K562 (cell line): Measurements from ENCODE around the gene PRCP. TPM values are rescaled to one million over a fixed set of nuclear protein-coding genes. Genes with fewer than 3 reads are reported as not detected.

Experiments used
- ATAC-seq: fragments of 200-7000 bp; cut with Tn5 transposase; 3 replicates; pipeline ENCODE4 v1.9.1; 2020; ENCODE audit warnings: moderate library complexity
- BruUV-seq: library from RNA; stranded (reverse); fragments of 400-500 nt; replicated peaks from 2 replicates; lab custom pipeline; 2021; lab: Mats Ljungman, UMichigan
- CTCF ChIA-PET: fragments of 300-600 bp; formaldehyde crosslinking; extraction: SDS; loops from one replicate; lab custom pipeline; 2021; ENCODE audit warnings: low intra/inter-chr PET ratio; lab: Yijun Ruan, JAX
- POLR2A ChIA-PET: fragments of 300-600, 350-650 bp; sonication (Branson Sonifier 250); formaldehyde crosslinking; extraction: SDS; loops from one replicate; lab custom pipeline; 2021; ENCODE audit warnings: antibody characterized with exemption, inconsistent platforms; lab: Yijun Ruan, JAX
- DNase-seq, 4 experiments: peaks; one replicate each; pipeline versions ENCODE4 v3.0.0 to v3.0.0-alpha.2; 2011 to 2018; ENCODE audit warnings: low spot score in 3 of 4, mixed read lengths in 3 of 4; ENCODE audit errors: extremely low read depth in 1 of 4
- FAIRE-seq: peaks from 2 replicates; lab custom pipeline; 2011; peaks lifted over from hg19 to GRCh38; lab: Jason Lieb, UNC
- H2AFZ ChIP-seq: 2 replicates; pipeline ENCODE4 v1.6.0; 2011; ENCODE audit warnings: low read depth, low read length, control low read depth, inconsistent platforms
- H3K27ac ChIP-seq: fragments of 200-600 bp; 3 replicates; pipeline ENCODE4 v1.8.0; 2011; ENCODE audit warnings: low read depth, mild to moderate bottlenecking, control low read depth, inconsistent platforms, low read length, moderate library complexity, mixed read lengths; ENCODE audit errors: extremely low read depth
- H3K27me3 ChIP-seq, 2 experiments: fragments of 300-600 bp in 1 of 2; 2 replicates in 1 of 2; 3 replicates in 1 of 2; pipeline versions ENCODE4 v1.6.0 to v1.8.0; 2011; ENCODE audit warnings: inconsistent platforms in 2 of 2, low read length in 2 of 2, mild to moderate bottlenecking in 1 of 2, mixed read lengths in 1 of 2, moderate library complexity in 1 of 2; ENCODE audit not compliant: control insufficient read depth in 2 of 2, insufficient read depth in 2 of 2
- H3K36me3 ChIP-seq: fragments of 300-600 bp; 3 replicates; pipeline ENCODE4 v1.8.0; 2011; ENCODE audit warnings: mild to moderate bottlenecking, low read length, inconsistent platforms; ENCODE audit not compliant: control insufficient read depth, insufficient read depth
- H3K4me1 ChIP-seq, 2 experiments: fragments of 200-600 bp in 1 of 2; replicated peaks in 1 of 2; 2 replicates in 1 of 2; 3 replicates in 1 of 2; pipeline versions ENCODE4 v1.5.1 to v1.8.0; 2011; ENCODE audit warnings: inconsistent platforms in 2 of 2, low read length in 2 of 2, mild to moderate bottlenecking in 1 of 2, mixed read lengths in 1 of 2, moderate library complexity in 1 of 2; ENCODE audit not compliant: control insufficient read depth in 2 of 2, insufficient read depth in 2 of 2
- H3K4me2 ChIP-seq: 2 replicates; pipeline ENCODE4 v1.6.1; 2011; ENCODE audit warnings: low read length, control low read depth, inconsistent platforms, mixed read lengths; ENCODE audit not compliant: insufficient read depth
- H3K4me3 ChIP-seq: fragments of 200-600 bp; sonication (generic), shearing (Covaris generic); 2 replicates; pipeline ENCODE4 v1.5.1; 2016; ENCODE audit warnings: control low read depth, inconsistent platforms
- H3K79me2 ChIP-seq: fragments of 200-600 bp; 3 replicates; pipeline ENCODE4 v1.8.0; 2011; ENCODE audit warnings: low read length, inconsistent platforms; ENCODE audit not compliant: control insufficient read depth, insufficient read depth
- H3K9ac ChIP-seq, 2 experiments: 2 replicates each; pipeline versions ENCODE4 v1.6.0 to v1.6.1; 2011; ENCODE audit warnings: low read depth in 2 of 2, low read length in 2 of 2, control low read depth in 1 of 2, inconsistent platforms in 1 of 2, mild to moderate bottlenecking in 1 of 2, mixed read lengths in 1 of 2; ENCODE audit not compliant: insufficient read depth in 1 of 2
- H3K9me1 ChIP-seq: one replicate; pipeline ENCODE4 v1.6.0; 2011; ENCODE audit warnings: inconsistent platforms, mild to moderate bottlenecking, low read length, moderate library complexity; ENCODE audit not compliant: control insufficient read depth, insufficient read depth
- H3K9me3 ChIP-seq: replicated peaks from 2 replicates; pipeline ENCODE4 v1.5.1; 2011; ENCODE audit warnings: low read depth, low read length, inconsistent platforms; ENCODE audit not compliant: control insufficient read depth, insufficient read depth
- H4K20me1 ChIP-seq: replicated peaks from 2 replicates; pipeline ENCODE4 v1.6.1; 2011; ENCODE audit warnings: low read length, inconsistent platforms, mixed read lengths; ENCODE audit not compliant: control insufficient read depth, insufficient read depth
- CBFA2T2 ChIP-seq: fragments of 450-650 bp; conservative IDR thresholded peaks from 2 replicates; pipeline ENCODE4 v1.6.1; 2017; ENCODE audit warnings: mild to moderate bottlenecking
- CBX2 ChIP-seq: fragments of 200-600 bp; sonication (generic); IDR thresholded peaks from one replicate; pipeline ENCODE4 v1.6.1; 2012; ENCODE audit warnings: mild to moderate bottlenecking, low read length, inconsistent platforms; ENCODE audit not compliant: insufficient read depth, poor library complexity, severe bottlenecking
- CEBPB ChIP-seq: fragments of 450-650 bp; IDR thresholded peaks from 2 replicates; pipeline ENCODE4 v1.6.1; 2016; ENCODE audit warnings: missing genetic modification characterization, missing compliant biosample characterization
- CREBBP ChIP-seq: IDR thresholded peaks from one replicate; pipeline ENCODE4 v1.6.1; 2012; ENCODE audit warnings: low read depth, mild to moderate bottlenecking, control low read depth, inconsistent platforms, low read length
- CXXC5 ChIP-seq: fragments of 250-450 bp; sonication (Bioruptor Pico); IDR thresholded peaks from 2 replicates; pipeline ENCODE4 v1.8.0; 2022; ENCODE audit warnings: inconsistent platforms, mild to moderate bottlenecking, moderate library complexity
- FIP1L1 ChIP-seq: fragments of 200-400 bp; formaldehyde crosslinking; IDR thresholded peaks from 2 replicates; pipeline ENCODE4 v1.6.1; 2018; ENCODE audit warnings: mild to moderate bottlenecking, low read depth, low read length; ENCODE audit not compliant: poor library complexity, severe bottlenecking
- POLR2G ChIP-seq: fragments of 200-400 bp; formaldehyde crosslinking; IDR thresholded peaks from 2 replicates; pipeline ENCODE4 v1.6.1; 2017; ENCODE audit warnings: low read depth, mild to moderate bottlenecking, antibody characterized with exemption, low read length, moderate library complexity
- RB1 ChIP-seq: fragments of 450-650 bp; IDR thresholded peaks from 2 replicates; pipeline ENCODE4 v1.6.1; 2017; ENCODE audit warnings: low read depth, mild to moderate bottlenecking
- SMARCB1 ChIP-seq: IDR thresholded peaks from 2 replicates; pipeline ENCODE4 v1.6.1; 2011; ENCODE audit warnings: improper control_type of control experiment, low read depth; ENCODE audit not compliant: insufficient read length
- XRCC5 ChIP-seq: fragments of 200-400 bp; formaldehyde crosslinking; IDR thresholded peaks from 2 replicates; pipeline ENCODE4 v1.6.1; 2017; ENCODE audit warnings: low read depth, mild to moderate bottlenecking, low read length
- ZNF140 ChIP-seq: fragments of 250-450 bp; sonication (Bioruptor Pico); IDR thresholded peaks from 2 replicates; pipeline ENCODE4 v1.8.0; 2021; ENCODE audit warnings: moderate library complexity, mild to moderate bottlenecking, inconsistent platforms
- ZNF165 ChIP-seq: fragments of 250-450 bp; sonication (Bioruptor Pico); IDR thresholded peaks from 2 replicates; pipeline ENCODE4 v1.4.0; 2020; ENCODE audit warnings: borderline replicate concordance
- ZNF174 ChIP-seq: fragments of 250-450 bp; sonication (Bioruptor Pico); IDR thresholded peaks from 2 replicates; pipeline ENCODE4 v1.4.0; 2020; ENCODE audit warnings: mild to moderate bottlenecking
- WGBS: fragments of 100-300 bp; shearing (Covaris generic); methylation state at CpG from one replicate; pipeline ENCODE4 v1.1.6; 2016; ENCODE audit warnings: low coverage, mixed read lengths; ENCODE audit not compliant: insufficient coverage; ENCODE audit errors: missing lambda C conversion rate; 5-methylcytosine and 5-hydroxymethylcytosine counted together
- in situ Hi-C: fragments of 300-500 bp; cut with MboI; formaldehyde crosslinking; loops from 4 replicates; pipeline ENCODE4 v1.15.0; 2018; ENCODE audit warnings: inconsistent platforms, mixed read lengths
- intact Hi-C: fragments of 100-400 bp; cut with micrococcal nuclease; formaldehyde crosslinking; loops from 2 replicates; pipeline ENCODE4 v1.14.2; 2022
- polyA plus RNA-seq, 8 experiments: library from polyadenylated mRNA; depleted of rRNA in 4 of 8; stranded (reverse) in 5 of 8; unstranded in 3 of 8; fragments of >200 nt; fragmentation: Nextera tagmentation in 2 of 8; fragmentation: Illumina TruSeq in 1 of 8; extraction: Ambion mirVana in 2 of 8; extraction: Trizol in 1 of 8; gene quantifications; 2 replicates each; pipeline versions ENCODE4 v1.2.1 to v1.2.3, GENCODE V29; 2011 to 2014; ENCODE audit warnings: inconsistent platforms in 1 of 8, missing spikeins in 1 of 8
- total RNA-seq, 7 experiments: library from RNA; depleted of rRNA in 6 of 7; stranded (reverse); fragments of >200 nt in 6 of 7; fragmentation: Illumina TruSeq in 2 of 7; extraction: Trizol in 2 of 7; gene quantifications; 2 replicates each; pipeline versions ENCODE4 v1.2.1 to v1.2.3, GENCODE V29; 2011 to 2021; ENCODE audit warnings: low replicate concordance in 1 of 7
- TF ChIP-seq, protein P1 (sequence below): IDR thresholded peaks from 2 replicates; pipeline ENCODE4 v1.6.1; 2012; ENCODE audit warnings: low read depth, low read length, improper control_type of control experiment, borderline replicate concordance

The PRCP gene
- total and polyA plus RNA-seq, 9 of the 15 experiments (the other 6 are each of a cell fraction or from before 2014, with no cell fraction given), result 9.5 to 43.1 (median 23.2) TPM

DNA sequence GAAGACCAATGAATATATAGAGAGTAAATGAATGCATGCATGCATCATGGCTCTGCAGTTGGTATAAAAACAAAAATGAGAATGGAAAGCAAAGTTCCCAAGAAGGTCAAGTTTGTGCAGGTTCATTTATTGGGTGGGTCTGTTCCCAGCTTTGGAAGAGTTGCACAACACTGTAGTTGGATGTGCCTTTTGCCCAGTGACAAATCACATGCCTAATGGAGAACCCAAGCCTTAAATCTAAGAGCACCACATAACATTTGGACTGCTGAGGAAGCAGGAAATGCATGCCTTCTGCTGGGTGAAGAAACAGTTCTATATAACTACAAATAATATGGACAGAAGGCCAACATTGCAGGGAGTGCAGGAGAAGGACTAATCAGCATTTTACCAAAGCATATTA lies 30.6 kb downstream of the PRCP start:
- no peak overlapping the region for H3K27ac ChIP-seq
- H3K9me1 ChIP-seq, result no peaks in the 10 kb centered on the region
- CTCF ChIA-PET, result interaction anchor here (0.9 kb wide), 1 partner anchor 947 kb away, joined by 3 read pairs; no protein-coding TSS in a partner anchor
- no peaks in the 10 kb centered on the region for H3K36me3 ChIP-seq
- no TSS peak for BruUV-seq
- no peak overlapping the region for H2AFZ ChIP-seq
- intact Hi-C loops (loop anchor here (5.0 kb wide), 2 partner anchors 123 to 218 kb away; no protein-coding TSS in a partner anchor), in situ Hi-C loops (loop anchor here (5.0 to 25.0 kb wide), 2 partner anchors 152 to 943 kb away; no protein-coding TSS in a partner anchor)
- no peak overlapping the region for H3K4me2 ChIP-seq
- H3K4me1 ChIP-seq, result peaks cover 0 to 2% of the 10 kb centered on the region in 2 experiments; a peak in 1 of 5 replicates
- H4K20me1 ChIP-seq, result no peaks in the 10 kb centered on the region; the same call in 1 of the 2 replicates
- no peak overlapping the region for H3K4me3 ChIP-seq
- ATAC-seq (no peak), DNase-seq (no peak), FAIRE-seq (no peak)
- H3K27me3 ChIP-seq, result no peaks in the 10 kb centered on the region
- H3K9ac ChIP-seq, result no peak overlapping the region
- TF ChIP-seq CBFA2T2 (no peak), ZNF165 (CRISPR knock-in tag) (no peak), FIP1L1 (no peak), CEBPB (peak; percentile 48; the same call in 1 of the 2 replicates)
- no peaks in the 10 kb centered on the region for H3K9me3 ChIP-seq
- no peaks in the 10 kb centered on the region for H3K79me2 ChIP-seq
- POLR2A ChIA-PET, result interaction anchor here (0.6 kb wide), 1 partner anchor 387 kb away, joined by 3 read pairs; no protein-coding TSS in a partner anchor

DNA sequence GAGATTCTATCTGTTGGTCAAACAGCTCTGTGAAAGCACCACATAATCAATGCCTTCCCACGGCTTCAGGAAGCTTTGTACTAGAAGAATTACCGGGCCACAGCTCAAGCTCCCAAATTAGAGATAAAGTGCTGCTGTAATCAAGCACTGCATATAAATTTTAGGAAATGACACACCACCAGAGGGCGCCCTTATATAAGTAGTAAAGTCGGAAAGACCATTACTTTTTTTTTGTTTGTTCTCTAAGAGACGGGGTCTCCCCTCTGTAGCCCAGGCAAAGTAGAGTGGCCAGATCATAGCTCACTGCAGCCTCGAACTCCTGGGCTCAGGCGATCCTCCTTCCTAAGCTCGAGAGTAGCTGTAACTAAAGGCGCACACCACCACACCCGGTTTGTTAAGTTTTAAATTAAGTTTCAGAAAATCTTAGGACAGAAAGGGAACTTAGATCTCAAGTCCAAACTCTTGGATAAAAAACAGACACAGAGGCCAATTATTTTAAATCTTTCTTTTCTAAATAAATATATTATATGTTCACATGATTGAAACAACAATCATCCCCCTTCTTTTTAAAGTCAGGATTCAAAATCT lies 32.6 kb downstream of the PRCP start:
- H3K9ac ChIP-seq, result no peak overlapping the region
- intact Hi-C loops, result loop anchor here (1.0 to 5.0 kb wide), 6 partner anchors 35 to 953 kb away; no protein-coding TSS in a partner anchor
- no peaks in the 10 kb centered on the region; the same call in 1 of the 2 replicates for H4K20me1 ChIP-seq
- WGBS, result 18% methylated on average over 10 of the region's 10 CpGs
- H3K36me3 ChIP-seq, result no peaks in the 10 kb centered on the region
- peak overlapping the region; percentile 64 for H2AFZ ChIP-seq
- FAIRE-seq (peak; percentile 71), DNase-seq (peak; percentile 51 to 86 (median 54)), ATAC-seq (peak; percentile 77)
- BruUV-seq, result no TSS peak
- in situ Hi-C loops, result loop anchor here (5.0 to 25.0 kb wide), 2 partner anchors 150 to 945 kb away; no protein-coding TSS in a partner anchor
- H3K9me1 ChIP-seq, result no peaks in the 10 kb centered on the region
- peaks cover 0 to 2% of the 10 kb centered on the region in 2 experiments; a peak in 2 of 5 replicates for H3K4me1 ChIP-seq
- H3K9me3 ChIP-seq, result no peaks in the 10 kb centered on the region
- no peaks in the 10 kb centered on the region for H3K27me3 ChIP-seq
- H3K4me3 ChIP-seq, result no peak overlapping the region
- ChIA-PET CTCF (interaction anchor here (0.7 to 2.2 kb wide), 5 partner anchors 33 to 949 kb away, joined by 3 to 7 read pairs (median 3); partner anchors contain the start of gene PRCP), POLR2A (interaction anchor here (0.6 to 1.2 kb wide), 2 partner anchors 34 to 117 kb away, joined by 3 to 5 read pairs; partner anchors contain the start of gene DDIAS)
- no peaks in the 10 kb centered on the region for H3K79me2 ChIP-seq
- no peak overlapping the region for H3K27ac ChIP-seq
- H3K4me2 ChIP-seq, result no peak overlapping the region
- TF ChIP-seq SMARCB1, result no peak
- 0 out of 2 replicates have a peak, but pooled peaks have one; percentile 29 for TF ChIP-seq RB1
- TF ChIP-seq, protein P1, sequence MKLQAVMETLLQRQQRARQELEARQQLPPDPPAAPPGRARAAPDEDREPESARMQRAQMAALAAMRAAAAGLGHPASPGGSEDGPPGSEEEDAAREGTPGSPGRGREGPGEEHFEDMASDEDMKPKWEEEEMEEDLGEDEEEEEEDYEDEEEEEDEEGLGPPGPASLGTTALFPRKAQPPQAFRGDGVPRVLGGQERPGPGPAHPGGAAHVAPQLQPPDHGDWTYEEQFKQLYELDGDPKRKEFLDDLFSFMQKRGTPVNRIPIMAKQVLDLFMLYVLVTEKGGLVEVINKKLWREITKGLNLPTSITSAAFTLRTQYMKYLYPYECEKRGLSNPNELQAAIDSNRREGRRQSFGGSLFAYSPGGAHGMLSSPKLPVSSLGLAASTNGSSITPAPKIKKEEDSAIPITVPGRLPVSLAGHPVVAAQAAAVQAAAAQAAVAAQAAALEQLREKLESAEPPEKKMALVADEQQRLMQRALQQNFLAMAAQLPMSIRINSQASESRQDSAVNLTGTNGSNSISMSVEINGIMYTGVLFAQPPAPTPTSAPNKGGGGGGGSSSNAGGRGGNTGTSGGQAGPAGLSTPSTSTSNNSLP, result peak; percentile 97
- TF ChIP-seq CREBBP, result no peak
- peak; percentile 36; the same call in 1 of the 2 replicates for TF ChIP-seq XRCC5
- TF ChIP-seq CXXC5 (CRISPR knock-in tag), result no peak
- no peak for TF ChIP-seq CBX2
- TF ChIP-seq POLR2G, result no peak
- no peak for TF ChIP-seq ZNF174 (CRISPR knock-in tag)
- no peak for TF ChIP-seq ZNF140 (CRISPR knock-in tag)
